GM23338 (cell line): ENCODE data around the gene KREMEN2. TPM values are rescaled to one million over a fixed set of nuclear protein-coding genes. Genes with fewer than 3 reads are reported as not detected.

Experiments
- ATAC-seq: fragments of 200-7000 bp; cut with Tn5 transposase; 3 replicates; pipeline ENCODE4 v1.9.1; 2020
- DNase-seq: peaks from one replicate; pipeline ENCODE4 v3.0.0-alpha.2; 2015; ENCODE audit warnings: low spot score
- H2AFZ ChIP-seq: fragments of 200-600 bp; sonication (generic); 2 replicates; pipeline ENCODE4 v1.8.0; 2016; ENCODE audit warnings: antibody characterized with exemption, mild to moderate bottlenecking, moderate library complexity
- H3F3A ChIP-seq: fragments of 200-600 bp; sonication (generic); replicated peaks from 2 replicates; pipeline ENCODE4 v1.8.0; 2017; ENCODE audit warnings: antibody characterized with exemption, mixed run types, low read depth
- H3K27ac ChIP-seq: fragments of 200-600 bp; sonication (generic); 2 replicates; pipeline ENCODE4 v1.6.1; 2016; ENCODE audit warnings: low read depth
- H3K27me3 ChIP-seq: fragments of 200-600 bp; sonication (generic); 2 replicates; pipeline ENCODE4 v1.8.0; 2016; ENCODE audit warnings: mild to moderate bottlenecking, mixed run types, moderate library complexity; ENCODE audit not compliant: insufficient read depth
- H3K36me3 ChIP-seq: fragments of 200-600 bp; sonication (generic); 2 replicates; pipeline ENCODE4 v1.8.0; 2016; ENCODE audit warnings: mild to moderate bottlenecking; ENCODE audit not compliant: insufficient read depth
- H3K4me1 ChIP-seq: fragments of 200-600 bp; sonication (generic); 2 replicates; pipeline ENCODE4 v1.8.0; 2016; ENCODE audit warnings: mild to moderate bottlenecking, moderate library complexity; ENCODE audit not compliant: insufficient read depth
- H3K4me2 ChIP-seq: fragments of 200-600 bp; sonication (generic); 2 replicates; pipeline ENCODE4 v1.7.1; 2017; ENCODE audit warnings: mixed run types
- H3K4me3 ChIP-seq: fragments of 200-600 bp; sonication (generic); 2 replicates; pipeline ENCODE4 v1.6.1; 2016; ENCODE audit warnings: mixed run types
- H3K79me2 ChIP-seq: fragments of 200-600 bp; sonication (generic); replicated peaks from 2 replicates; pipeline ENCODE4 v1.8.0; 2017; ENCODE audit warnings: mild to moderate bottlenecking; ENCODE audit not compliant: insufficient read depth
- H3K9me2 ChIP-seq: fragments of 200-600 bp; sonication (generic); 2 replicates; pipeline ENCODE4 v1.8.0; 2017; ENCODE audit not compliant: insufficient read depth
- H4K20me1 ChIP-seq: fragments of 200-600 bp; sonication (generic); replicated peaks from 2 replicates; pipeline ENCODE4 v1.8.0; 2017; ENCODE audit warnings: mild to moderate bottlenecking; ENCODE audit not compliant: insufficient read depth
- H3K27ac Mint-ChIP-seq: 2 replicates; pipeline ENCODE4 v1.8.0; 2020; ENCODE audit warnings: inconsistent platforms, mild to moderate bottlenecking, moderate library complexity, mixed read lengths
- H3K27me3 Mint-ChIP-seq: 3 replicates; pipeline ENCODE4 v1.8.0; 2022; ENCODE audit warnings: low read depth, mild to moderate bottlenecking, moderate library complexity, mixed read lengths, inconsistent platforms; ENCODE audit not compliant: insufficient read depth, poor library complexity
- H3K36me3 Mint-ChIP-seq: 3 replicates; pipeline ENCODE4 v1.8.0; 2021; ENCODE audit warnings: low read depth, mild to moderate bottlenecking, inconsistent platforms, moderate library complexity, mixed read lengths
- H3K4me1 Mint-ChIP-seq: 3 replicates; pipeline ENCODE4 v1.8.0; 2020; ENCODE audit warnings: mild to moderate bottlenecking, inconsistent platforms, mixed read lengths
- H3K4me3 Mint-ChIP-seq: 3 replicates; pipeline ENCODE4 v1.8.0; 2021; ENCODE audit warnings: moderate library complexity, mild to moderate bottlenecking, inconsistent platforms, mixed read lengths
- H3K9me3 Mint-ChIP-seq: 3 replicates; pipeline ENCODE4 v1.8.0; 2020; ENCODE audit warnings: moderate library complexity, mild to moderate bottlenecking, inconsistent platforms, mixed read lengths
- EZH2 ChIP-seq: fragments of 200-600 bp; sonication (generic); IDR thresholded peaks from one replicate; pipeline ENCODE4 v1.8.0; 2017; ENCODE audit warnings: antibody characterized with exemption, mild to moderate bottlenecking, low read depth; ENCODE audit not compliant: unreplicated experiment
- EZH2phosphoT487 ChIP-seq: fragments of 200-600 bp; sonication (generic); IDR thresholded peaks from one replicate; pipeline ENCODE4 v1.8.1; 2018; ENCODE audit warnings: antibody characterized with exemption; ENCODE audit not compliant: unreplicated experiment
- POLR2AphosphoS5 ChIP-seq: IDR thresholded peaks from 2 replicates; pipeline ENCODE4 v1.6.1; 2016; ENCODE audit warnings: antibody characterized with exemption, low read depth
- ZNF114 ChIP-seq: fragments of 250-450 bp; sonication (Bioruptor Pico); IDR thresholded peaks from 2 replicates; pipeline ENCODE4 v1.5.0; 2020; ENCODE audit warnings: mild to moderate bottlenecking, moderate library complexity
- polyA plus RNA-seq: library from polyadenylated mRNA; unstranded; fragments of >200 nt; fragmentation: Nextera tagmentation; extraction: Ambion mirVana; gene quantifications from 2 replicates; pipeline ENCODE4 v1.2.1, GENCODE V29; 2016
- total RNA-seq: library from RNA; depleted of rRNA; stranded (reverse); fragments of >200 nt; shearing (Covaris generic); gene quantifications from 2 replicates; pipeline ENCODE4 v1.2.3, GENCODE V29; 2014
- TF ChIP-seq, protein P1 (sequence below): IDR thresholded peaks from one replicate; pipeline ENCODE4 v1.6.1; 2018; ENCODE audit warnings: antibody characterized with exemption; ENCODE audit not compliant: unreplicated experiment
- TF ChIP-seq, protein P2 (sequence below): fragments of 250-450 bp; sonication (Bioruptor Pico); IDR thresholded peaks from 2 replicates; pipeline ENCODE4 v1.5.0; 2020; ENCODE audit warnings: mild to moderate bottlenecking, moderate library complexity

KREMEN2 gene
- total and polyA plus RNA-seq, 2 experiments from 2014 or later, result 4.9 to 16.1 TPM

DNA sequence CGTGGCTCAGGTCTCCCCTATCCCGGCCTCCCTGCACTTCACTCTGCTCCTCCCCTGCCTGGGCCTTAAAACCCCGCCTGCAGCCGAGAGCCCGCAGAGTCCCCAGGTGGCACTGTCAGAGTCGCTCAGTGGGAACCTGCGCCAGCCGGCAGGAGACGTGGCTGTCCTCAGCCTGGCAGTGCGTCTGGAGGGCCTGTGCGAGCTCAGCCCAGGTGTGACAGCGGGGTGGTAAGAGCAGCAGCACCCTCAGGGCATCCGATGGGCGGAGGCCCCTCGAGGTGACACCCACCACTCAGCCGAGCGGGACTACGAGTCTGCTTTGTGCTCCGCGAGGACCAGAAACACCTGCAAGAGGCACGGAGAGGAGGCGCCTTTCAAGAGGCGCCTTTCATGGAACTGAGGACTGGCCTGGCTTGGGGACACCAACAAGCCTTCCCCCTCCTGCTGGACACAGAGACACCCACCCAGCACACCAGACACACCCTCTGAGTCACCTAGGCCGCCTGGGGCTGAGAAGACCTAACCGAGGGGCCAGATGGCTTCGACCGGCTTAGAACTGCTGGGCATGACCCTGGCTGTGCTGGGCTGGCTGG, 48.8 kb downstream of the KREMEN2 start, which contains the start of gene CLDN9:
Gene CLDN9 (plus strand): TSS at position 96 of the 593 bp plus-strand sequence. CDS start 440 bp downstream, at position 536.
- Mint-ChIP-seq H3K27ac (peak within 1 kb of the TSS; percentile 62; the same call in 1 of the 2 replicates), H3K36me3 (peaks cover 34% of the 10 kb centered on the region), H3K27me3 (peaks cover 48% of the 10 kb centered on the region), H3K9me3 (peaks cover 7% of the 10 kb centered on the region; the same call in 2 of the 3 replicates), H3K4me1 (peaks cover 65% of the 10 kb centered on the region), H3K4me3 (peak within 1 kb of the TSS; percentile 75)
- Histone ChIP-seq H3K79me2 (peaks cover 23% of the 10 kb centered on the region), H3K36me3 (no peaks in the 10 kb centered on the region), H3K27ac (no peak within 1 kb of the TSS), H4K20me1 (peaks cover 25% of the 10 kb centered on the region), H3K4me2 (peak within 1 kb of the TSS; percentile 88), H3K9me2 (no peaks in the 10 kb centered on the region), H3K4me1 (peaks cover 73% of the 10 kb centered on the region), H3K27me3 (peaks cover 11% of the 10 kb centered on the region), H2AFZ (0 out of 2 replicates have a peak within 1 kb of the TSS, but pooled peaks have one; percentile 47), H3F3A (peaks cover 55% of the 10 kb centered on the region), H3K4me3 (peak within 1 kb of the TSS; percentile 68)
- ATAC-seq, result peak; percentile 10
- DNase-seq, result peak; percentile 75
- TF ChIP-seq POLR2AphosphoS5 (no peak; the same call in none of the 2 replicates), EZH2phosphoT487 (no peak), ZNF114 (CRISPR knock-in tag) (no peak), EZH2 (no peak)
- TF ChIP-seq, protein P1, sequence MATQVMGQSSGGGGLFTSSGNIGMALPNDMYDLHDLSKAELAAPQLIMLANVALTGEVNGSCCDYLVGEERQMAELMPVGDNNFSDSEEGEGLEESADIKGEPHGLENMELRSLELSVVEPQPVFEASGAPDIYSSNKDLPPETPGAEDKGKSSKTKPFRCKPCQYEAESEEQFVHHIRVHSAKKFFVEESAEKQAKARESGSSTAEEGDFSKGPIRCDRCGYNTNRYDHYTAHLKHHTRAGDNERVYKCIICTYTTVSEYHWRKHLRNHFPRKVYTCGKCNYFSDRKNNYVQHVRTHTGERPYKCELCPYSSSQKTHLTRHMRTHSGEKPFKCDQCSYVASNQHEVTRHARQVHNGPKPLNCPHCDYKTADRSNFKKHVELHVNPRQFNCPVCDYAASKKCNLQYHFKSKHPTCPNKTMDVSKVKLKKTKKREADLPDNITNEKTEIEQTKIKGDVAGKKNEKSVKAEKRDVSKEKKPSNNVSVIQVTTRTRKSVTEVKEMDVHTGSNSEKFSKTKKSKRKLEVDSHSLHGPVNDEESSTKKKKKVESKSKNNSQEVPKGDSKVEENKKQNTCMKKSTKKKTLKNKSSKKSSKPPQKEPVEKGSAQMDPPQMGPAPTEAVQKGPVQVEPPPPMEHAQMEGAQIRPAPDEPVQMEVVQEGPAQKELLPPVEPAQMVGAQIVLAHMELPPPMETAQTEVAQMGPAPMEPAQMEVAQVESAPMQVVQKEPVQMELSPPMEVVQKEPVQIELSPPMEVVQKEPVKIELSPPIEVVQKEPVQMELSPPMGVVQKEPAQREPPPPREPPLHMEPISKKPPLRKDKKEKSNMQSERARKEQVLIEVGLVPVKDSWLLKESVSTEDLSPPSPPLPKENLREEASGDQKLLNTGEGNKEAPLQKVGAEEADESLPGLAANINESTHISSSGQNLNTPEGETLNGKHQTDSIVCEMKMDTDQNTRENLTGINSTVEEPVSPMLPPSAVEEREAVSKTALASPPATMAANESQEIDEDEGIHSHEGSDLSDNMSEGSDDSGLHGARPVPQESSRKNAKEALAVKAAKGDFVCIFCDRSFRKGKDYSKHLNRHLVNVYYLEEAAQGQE, result no peak
- TF ChIP-seq, protein P2, sequence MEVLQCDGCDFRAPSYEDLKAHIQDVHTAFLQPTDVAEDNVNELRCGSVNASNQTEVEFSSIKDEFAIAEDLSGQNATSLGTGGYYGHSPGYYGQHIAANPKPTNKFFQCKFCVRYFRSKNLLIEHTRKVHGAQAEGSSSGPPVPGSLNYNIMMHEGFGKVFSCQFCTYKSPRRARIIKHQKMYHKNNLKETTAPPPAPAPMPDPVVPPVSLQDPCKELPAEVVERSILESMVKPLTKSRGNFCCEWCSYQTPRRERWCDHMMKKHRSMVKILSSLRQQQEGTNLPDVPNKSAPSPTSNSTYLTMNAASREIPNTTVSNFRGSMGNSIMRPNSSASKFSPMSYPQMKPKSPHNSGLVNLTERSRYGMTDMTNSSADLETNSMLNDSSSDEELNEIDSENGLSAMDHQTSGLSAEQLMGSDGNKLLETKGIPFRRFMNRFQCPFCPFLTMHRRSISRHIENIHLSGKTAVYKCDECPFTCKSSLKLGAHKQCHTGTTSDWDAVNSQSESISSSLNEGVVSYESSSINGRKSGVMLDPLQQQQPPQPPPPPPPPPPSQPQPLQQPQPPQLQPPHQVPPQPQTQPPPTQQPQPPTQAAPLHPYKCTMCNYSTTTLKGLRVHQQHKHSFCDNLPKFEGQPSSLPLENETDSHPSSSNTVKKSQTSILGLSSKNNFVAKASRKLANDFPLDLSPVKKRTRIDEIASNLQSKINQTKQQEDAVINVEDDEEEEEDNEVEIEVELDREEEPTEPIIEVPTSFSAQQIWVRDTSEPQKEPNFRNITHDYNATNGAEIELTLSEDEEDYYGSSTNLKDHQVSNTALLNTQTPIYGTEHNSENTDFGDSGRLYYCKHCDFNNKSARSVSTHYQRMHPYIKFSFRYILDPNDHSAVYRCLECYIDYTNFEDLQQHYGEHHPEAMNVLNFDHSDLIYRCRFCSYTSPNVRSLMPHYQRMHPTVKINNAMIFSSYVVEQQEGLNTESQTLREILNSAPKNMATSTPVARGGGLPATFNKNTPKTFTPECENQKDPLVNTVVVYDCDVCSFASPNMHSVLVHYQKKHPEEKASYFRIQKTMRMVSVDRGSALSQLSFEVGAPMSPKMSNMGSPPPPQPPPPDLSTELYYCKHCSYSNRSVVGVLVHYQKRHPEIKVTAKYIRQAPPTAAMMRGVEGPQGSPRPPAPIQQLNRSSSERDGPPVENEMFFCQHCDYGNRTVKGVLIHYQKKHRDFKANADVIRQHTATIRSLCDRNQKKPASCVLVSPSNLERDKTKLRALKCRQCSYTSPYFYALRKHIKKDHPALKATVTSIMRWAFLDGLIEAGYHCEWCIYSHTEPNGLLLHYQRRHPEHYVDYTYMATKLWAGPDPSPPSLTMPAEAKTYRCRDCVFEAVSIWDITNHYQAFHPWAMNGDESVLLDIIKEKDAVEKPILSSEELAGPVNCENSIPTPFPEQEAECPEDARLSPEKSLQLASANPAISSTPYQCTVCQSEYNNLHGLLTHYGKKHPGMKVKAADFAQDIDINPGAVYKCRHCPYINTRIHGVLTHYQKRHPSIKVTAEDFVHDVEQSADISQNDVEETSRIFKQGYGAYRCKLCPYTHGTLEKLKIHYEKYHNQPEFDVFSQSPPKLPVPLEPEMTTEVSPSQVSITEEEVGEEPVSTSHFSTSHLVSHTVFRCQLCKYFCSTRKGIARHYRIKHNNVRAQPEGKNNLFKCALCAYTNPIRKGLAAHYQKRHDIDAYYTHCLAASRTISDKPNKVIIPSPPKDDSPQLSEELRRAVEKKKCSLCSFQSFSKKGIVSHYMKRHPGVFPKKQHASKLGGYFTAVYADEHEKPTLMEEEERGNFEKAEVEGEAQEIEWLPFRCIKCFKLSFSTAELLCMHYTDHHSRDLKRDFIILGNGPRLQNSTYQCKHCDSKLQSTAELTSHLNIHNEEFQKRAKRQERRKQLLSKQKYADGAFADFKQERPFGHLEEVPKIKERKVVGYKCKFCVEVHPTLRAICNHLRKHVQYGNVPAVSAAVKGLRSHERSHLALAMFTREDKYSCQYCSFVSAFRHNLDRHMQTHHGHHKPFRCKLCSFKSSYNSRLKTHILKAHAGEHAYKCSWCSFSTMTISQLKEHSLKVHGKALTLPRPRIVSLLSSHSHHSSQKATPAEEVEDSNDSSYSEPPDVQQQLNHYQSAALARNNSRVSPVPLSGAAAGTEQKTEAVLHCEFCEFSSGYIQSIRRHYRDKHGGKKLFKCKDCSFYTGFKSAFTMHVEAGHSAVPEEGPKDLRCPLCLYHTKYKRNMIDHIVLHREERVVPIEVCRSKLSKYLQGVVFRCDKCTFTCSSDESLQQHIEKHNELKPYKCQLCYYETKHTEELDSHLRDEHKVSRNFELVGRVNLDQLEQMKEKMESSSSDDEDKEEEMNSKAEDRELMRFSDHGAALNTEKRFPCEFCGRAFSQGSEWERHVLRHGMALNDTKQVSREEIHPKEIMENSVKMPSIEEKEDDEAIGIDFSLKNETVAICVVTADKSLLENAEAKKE (CRISPR knock-in tag), result no peak
